SK-N-SH treated with all-trans-retinoic acid at 6 μM for 48 hours (cell line): ENCODE results near the gene DOCK4.

Experiments used
- ATAC-seq: fragments of 200-7000 bp; cut with Tn5 transposase; 3 replicates; pipeline ENCODE4 v1.9.1; 2020; ENCODE audit warnings: mild to moderate bottlenecking, moderate library complexity
- ARNTL ChIP-seq: fragments of 450-650 bp; formaldehyde crosslinking; IDR thresholded peaks from 2 replicates; pipeline ENCODE4 v1.5.0; 2020; ENCODE audit warnings: low read depth, mild to moderate bottlenecking, moderate library complexity, borderline replicate concordance
- BACH2 ChIP-seq: fragments of 250-450 bp; sonication (Bioruptor Pico); IDR thresholded peaks from 2 replicates; pipeline ENCODE4 v1.9.0; 2021; ENCODE audit warnings: mild to moderate bottlenecking, borderline replicate concordance
- CSDC2 ChIP-seq: fragments of 250-450 bp; sonication (Bioruptor Pico); IDR thresholded peaks from 2 replicates; pipeline ENCODE4 v1.5.0; 2020; ENCODE audit warnings: mild to moderate bottlenecking, moderate library complexity
- ESRRG ChIP-seq: fragments of 250-450 bp; sonication (Bioruptor Pico); IDR thresholded peaks from 2 replicates; pipeline ENCODE4 v1.6.1; 2021; ENCODE audit warnings: mild to moderate bottlenecking
- GLIS3 ChIP-seq: fragments of 250-450 bp; sonication (Bioruptor Pico); IDR thresholded peaks from 2 replicates; pipeline ENCODE4 v1.5.0; 2020; ENCODE audit warnings: mild to moderate bottlenecking, moderate library complexity
- ISL1 ChIP-seq: fragments of 250-450 bp; sonication (Bioruptor Pico); IDR thresholded peaks from 2 replicates; pipeline ENCODE4 v2.1.2; 2022; ENCODE audit warnings: mild to moderate bottlenecking, moderate library complexity
- OSR1 ChIP-seq: fragments of 250-450 bp; sonication (Bioruptor Pico); IDR thresholded peaks from 2 replicates; pipeline ENCODE4 v1.8.0; 2022; ENCODE audit warnings: moderate library complexity, mild to moderate bottlenecking, inconsistent platforms
- PATZ1 ChIP-seq: fragments of 250-450 bp; sonication (Bioruptor Pico); IDR thresholded peaks from 2 replicates; pipeline ENCODE4 v1.8.0; 2020; ENCODE audit warnings: mild to moderate bottlenecking, moderate library complexity, borderline replicate concordance
- PPARA ChIP-seq: fragments of 250-450 bp; sonication (Bioruptor Pico); IDR thresholded peaks from 2 replicates; pipeline ENCODE4 v1.5.0; 2020; ENCODE audit warnings: mild to moderate bottlenecking, borderline replicate concordance
- RARB ChIP-seq: fragments of 250-450 bp; sonication (Bioruptor Pico); IDR thresholded peaks from 2 replicates; pipeline ENCODE4 v1.8.0; 2021; ENCODE audit warnings: mild to moderate bottlenecking, moderate library complexity
- SNAI2 ChIP-seq: fragments of 250-450 bp; sonication (Bioruptor Pico); IDR thresholded peaks from 2 replicates; pipeline ENCODE4 v1.5.0; 2020; ENCODE audit warnings: mild to moderate bottlenecking, moderate library complexity
- TCF4 ChIP-seq: fragments of 250-450 bp; sonication (Bioruptor Pico); IDR thresholded peaks from 2 replicates; pipeline ENCODE4 v1.8.0; 2021; ENCODE audit warnings: mild to moderate bottlenecking, moderate library complexity, borderline replicate concordance
- TOX ChIP-seq: fragments of 250-450 bp; sonication (Bioruptor Pico); IDR thresholded peaks from 2 replicates; pipeline ENCODE4 v1.8.0; 2021; ENCODE audit warnings: mild to moderate bottlenecking, moderate library complexity, borderline replicate concordance
- TSHZ2 ChIP-seq: fragments of 250-450 bp; sonication (Bioruptor Pico); IDR thresholded peaks from 2 replicates; pipeline ENCODE4 v1.5.0; 2020; ENCODE audit warnings: mild to moderate bottlenecking, moderate library complexity
- ZC3H10 ChIP-seq: fragments of 250-450 bp; sonication (Bioruptor Pico); IDR thresholded peaks from 2 replicates; pipeline ENCODE4 v1.5.1; 2021; ENCODE audit warnings: mild to moderate bottlenecking, moderate library complexity
- ZFP3 ChIP-seq: fragments of 250-450 bp; sonication (Bioruptor Pico); IDR thresholded peaks from 2 replicates; pipeline ENCODE4 v1.5.0; 2020; ENCODE audit warnings: mild to moderate bottlenecking, moderate library complexity
- ZFP30 ChIP-seq: fragments of 450-650 bp; formaldehyde crosslinking; IDR thresholded peaks from 2 replicates; pipeline ENCODE4 v1.5.0; 2022; ENCODE audit warnings: mild to moderate bottlenecking, moderate library complexity
- ZNF565 ChIP-seq: fragments of 450-650 bp; formaldehyde crosslinking; conservative IDR thresholded peaks from 2 replicates; pipeline ENCODE4 v1.5.0; 2020; ENCODE audit warnings: low read depth, mild to moderate bottlenecking, moderate library complexity
- ZNF70 ChIP-seq: fragments of 450-650 bp; formaldehyde crosslinking; IDR thresholded peaks from 2 replicates; pipeline ENCODE4 v1.5.0; 2020; ENCODE audit warnings: mild to moderate bottlenecking, moderate library complexity
- ZNF8 ChIP-seq: fragments of 450-650 bp; formaldehyde crosslinking; IDR thresholded peaks from 2 replicates; pipeline ENCODE4 v1.5.0; 2020; ENCODE audit warnings: mild to moderate bottlenecking, moderate library complexity
- TF ChIP-seq, protein P1 (sequence below): fragments of 250-450 bp; sonication (Bioruptor Pico); IDR thresholded peaks from 2 replicates; pipeline ENCODE4 v1.5.1; 2021; ENCODE audit warnings: mild to moderate bottlenecking, moderate library complexity

Gene DOCK4

DNA sequence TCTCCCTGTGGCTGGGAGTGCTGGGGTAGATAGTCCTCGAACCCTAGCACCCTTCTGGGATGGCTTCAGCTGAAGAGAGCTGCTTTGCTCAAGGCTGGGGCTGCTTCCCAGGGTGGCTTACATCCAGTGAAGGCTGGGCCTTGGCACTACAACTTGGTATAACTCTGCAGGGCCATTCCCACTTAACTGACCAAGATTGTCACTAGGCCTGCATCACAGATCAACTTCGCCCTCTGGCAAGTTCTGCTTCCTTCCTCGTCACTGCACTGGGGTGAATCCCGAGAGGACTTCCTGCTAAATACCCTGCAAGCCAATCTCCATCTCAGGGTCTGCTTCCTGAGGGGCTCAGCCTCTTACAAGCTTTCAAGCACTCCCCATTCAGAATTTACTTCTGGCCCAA lies 195.2 kb downstream of the DOCK4 start (continued):
- TF ChIP-seq, protein P1, sequence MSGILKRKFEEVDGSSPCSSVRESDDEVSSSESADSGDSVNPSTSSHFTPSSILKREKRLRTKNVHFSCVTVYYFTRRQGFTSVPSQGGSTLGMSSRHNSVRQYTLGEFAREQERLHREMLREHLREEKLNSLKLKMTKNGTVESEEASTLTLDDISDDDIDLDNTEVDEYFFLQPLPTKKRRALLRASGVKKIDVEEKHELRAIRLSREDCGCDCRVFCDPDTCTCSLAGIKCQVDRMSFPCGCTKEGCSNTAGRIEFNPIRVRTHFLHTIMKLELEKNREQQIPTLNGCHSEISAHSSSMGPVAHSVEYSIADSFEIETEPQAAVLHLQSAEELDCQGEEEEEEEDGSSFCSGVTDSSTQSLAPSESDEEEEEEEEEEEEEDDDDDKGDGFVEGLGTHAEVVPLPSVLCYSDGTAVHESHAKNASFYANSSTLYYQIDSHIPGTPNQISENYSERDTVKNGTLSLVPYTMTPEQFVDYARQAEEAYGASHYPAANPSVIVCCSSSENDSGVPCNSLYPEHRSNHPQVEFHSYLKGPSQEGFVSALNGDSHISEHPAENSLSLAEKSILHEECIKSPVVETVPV = no peak
- no peak for TF ChIP-seq ZC3H10
- TF ChIP-seq RARB (CRISPR knock-in tag) = no peak
- TF ChIP-seq TOX (CRISPR knock-in tag) = no peak
- TF ChIP-seq TCF4 (CRISPR knock-in tag) = no peak
- TF ChIP-seq ESRRG (CRISPR knock-in tag) = no peak

DNA sequence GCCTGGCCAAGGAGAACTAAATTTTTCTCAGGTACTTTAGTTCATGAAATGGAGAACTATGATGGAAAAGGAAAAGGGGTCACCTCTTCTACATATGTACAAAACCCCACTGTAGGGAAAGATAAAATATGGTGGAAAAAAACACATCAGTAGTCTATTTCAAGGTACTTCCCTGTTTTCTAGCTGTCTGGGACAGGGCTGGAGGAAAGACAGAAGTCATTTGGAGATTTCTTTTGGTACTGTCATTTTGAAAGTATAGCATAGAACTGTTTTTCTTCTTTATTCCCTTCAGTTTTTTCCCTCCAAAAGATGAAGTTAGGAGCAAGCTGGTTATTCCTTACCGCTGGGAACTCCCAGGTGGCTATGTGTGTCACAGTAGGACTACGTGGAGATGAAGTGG lies 196.1 kb downstream of the DOCK4 start:
- TF ChIP-seq OSR1 (CRISPR knock-in tag) = no peak
- TF ChIP-seq ZNF565 (CRISPR knock-in tag) = no peak
- TF ChIP-seq BACH2 (CRISPR knock-in tag) = no peak
- TF ChIP-seq GLIS3 (CRISPR knock-in tag) = no peak
- TF ChIP-seq CSDC2 (CRISPR knock-in tag) = no peak
- no peak for TF ChIP-seq ARNTL (CRISPR knock-in tag)
- no peak for ATAC-seq

DNA sequence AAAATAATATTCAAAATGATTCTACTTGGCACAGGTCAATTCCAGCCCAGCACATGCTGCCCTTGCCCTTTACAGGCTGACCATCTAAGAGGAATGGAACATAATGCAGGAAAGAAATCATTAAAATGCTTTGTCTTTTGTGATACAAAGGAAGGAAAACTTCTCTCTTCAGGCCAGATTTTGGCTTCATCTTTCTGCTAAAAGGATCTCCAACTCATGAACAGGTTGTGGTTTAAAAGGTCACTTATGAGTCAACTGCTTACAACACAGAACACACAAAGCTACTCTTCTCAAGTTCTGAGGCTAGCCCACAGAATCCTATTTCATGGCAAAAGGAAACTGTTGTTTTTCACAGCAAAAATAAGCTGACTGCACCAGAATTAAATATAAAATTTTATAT lies 197.1 kb downstream of the DOCK4 start:
- no peak for ATAC-seq
- no peak for TF ChIP-seq ARNTL (CRISPR knock-in tag)
- TF ChIP-seq SNAI2 (CRISPR knock-in tag) = no peak
- no peak for TF ChIP-seq PPARA (CRISPR knock-in tag)
- TF ChIP-seq ZFP3 = no peak
- TF ChIP-seq ZNF8 (CRISPR knock-in tag) = no peak
- no peak for TF ChIP-seq TOX (CRISPR knock-in tag)
- no peak for TF ChIP-seq TCF4 (CRISPR knock-in tag)
- TF ChIP-seq ZNF70 (CRISPR knock-in tag) = no peak
- TF ChIP-seq PATZ1 (CRISPR knock-in tag) = no peak
- TF ChIP-seq ISL1 = no peak
- no peak for TF ChIP-seq BACH2 (CRISPR knock-in tag)
- no peak for TF ChIP-seq TSHZ2 (CRISPR knock-in tag)
- no peak for TF ChIP-seq GLIS3 (CRISPR knock-in tag)
- TF ChIP-seq ESRRG (CRISPR knock-in tag) = no peak
- no peak for TF ChIP-seq CSDC2 (CRISPR knock-in tag)
- no peak for TF ChIP-seq ZFP30 (CRISPR knock-in tag)

GRCh38 chr7:112007185-112007584 lies 199.0 kb downstream of the DOCK4 start:
- TF ChIP-seq TOX (CRISPR knock-in tag) (no peak), ZNF565 (CRISPR knock-in tag) (no peak), ZC3H10 (no peak), PATZ1 (CRISPR knock-in tag) (no peak), ZNF70 (CRISPR knock-in tag) (no peak), ISL1 (no peak)
- TF ChIP-seq, protein P1 = no peak
- no peak for ATAC-seq
